Adipose tissue (tissue), 3 donors: ENCODE results near the gene INAVA. TPM values are rescaled to one million over a fixed set of nuclear protein-coding genes. Genes with fewer than 3 reads are reported as not detected.
"Not testable (repeated sequence)": the region's sequence is repeated elsewhere in the genome, so short reads cannot be mapped to it uniquely, and the experiment has no call there.

Experiments used
- H3K27ac ChIP-seq: one replicate; pipeline ENCODE4 v1.5.1; 2013; ENCODE audit warnings: low read depth, low read length
- WGBS, 3 donors: extraction: QIAGEN DNeasy Blood & Tissue Kit; methylation state at CpG; one replicate each; pipeline ENCODE4 v1.1.7; 2013; 5-methylcytosine and 5-hydroxymethylcytosine counted together
- polyA plus RNA-seq, 3 donors: library from polyadenylated mRNA; stranded (reverse); fragments of 200-250 nt; gene quantifications; one replicate each; pipeline ENCODE4 v1.2.3, GENCODE V29; 2013
- donor health status: healthy with polysubstance abuse.
- donor health status: Bipolar disorder and iron deficiency.
- donor health status: healthy.

The INAVA gene
- polyA plus RNA-seq, 3 donors = 0.34 to 11.4 (median 2.2) TPM

DNA sequence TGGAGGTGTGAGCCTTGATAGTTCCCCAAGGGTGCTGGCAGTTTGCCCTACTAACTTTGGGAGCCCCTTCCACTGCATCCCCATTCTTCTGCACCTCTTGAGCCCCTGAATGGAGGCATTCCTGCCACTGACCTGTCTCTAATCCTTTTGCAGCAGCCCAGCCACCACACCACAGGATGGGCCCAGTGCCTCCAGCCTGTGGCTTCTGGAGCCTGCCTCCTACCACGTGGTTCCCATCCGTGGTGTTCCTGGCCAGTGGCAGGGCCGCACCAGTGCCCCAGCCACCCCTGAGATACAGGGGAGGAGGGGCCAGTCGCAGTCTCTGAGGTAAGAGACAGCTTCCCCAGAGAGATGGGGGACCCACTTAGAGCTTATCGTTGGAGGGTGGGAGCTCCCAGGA, 14.4 kb downstream of the INAVA start:
- H3K27ac ChIP-seq = no peak overlapping the region
- 76 to 95% (median 88%) methylated on average over 5 of the region's 5 CpGs for WGBS, 3 donors

DNA sequence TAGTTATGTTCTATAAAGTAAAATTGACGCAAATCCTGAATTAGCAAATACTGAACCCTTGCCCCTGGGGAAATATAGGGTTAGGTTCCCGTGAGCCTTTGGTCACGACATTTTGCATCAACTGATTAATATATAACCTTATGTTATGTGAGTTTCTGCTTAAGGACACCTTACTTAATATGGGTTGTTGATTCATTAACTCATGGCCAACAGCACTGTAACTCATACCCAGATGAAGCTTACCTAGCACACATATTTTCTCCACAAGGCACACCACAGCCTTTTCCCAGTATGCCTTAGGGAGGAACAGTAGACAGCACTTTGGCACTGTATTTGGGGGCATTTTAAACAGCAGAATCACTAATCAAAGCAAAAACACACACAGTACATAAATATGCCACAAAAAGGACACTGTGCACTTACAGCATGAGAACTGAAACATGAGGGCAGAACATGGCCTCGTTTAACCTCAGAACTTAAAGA, 15.1 kb downstream of the INAVA start:
- 62 to 86% (median 79%) methylated on average over 4 of the region's 4 CpGs for WGBS, 3 donors
- H3K27ac ChIP-seq = no peak overlapping the region

DNA sequence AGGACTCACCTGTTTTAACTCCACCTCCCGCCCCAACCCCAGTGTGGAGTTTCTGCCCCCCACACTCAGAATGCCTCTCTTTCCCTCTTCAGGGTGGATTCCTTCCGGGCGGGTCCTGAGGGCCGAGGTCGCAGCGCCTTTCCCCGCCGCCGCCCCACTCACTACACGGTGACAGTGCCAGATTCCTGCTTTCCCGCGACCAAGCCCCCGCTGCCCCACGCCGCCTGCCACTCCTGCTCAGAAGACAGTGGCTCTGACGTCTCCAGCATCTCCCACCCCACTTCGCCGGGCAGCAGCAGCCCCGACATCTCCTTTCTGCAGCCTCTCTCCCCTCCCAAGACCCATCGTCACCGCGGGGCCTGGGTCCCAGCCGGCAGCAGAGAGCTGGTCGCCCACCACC, 16.7 kb downstream of the INAVA start:
- WGBS, 3 donors = 92 to 97% (median 93%) methylated on average over 23 to 24 of the region's 24 CpGs
- H3K27ac ChIP-seq = no peak overlapping the region

DNA sequence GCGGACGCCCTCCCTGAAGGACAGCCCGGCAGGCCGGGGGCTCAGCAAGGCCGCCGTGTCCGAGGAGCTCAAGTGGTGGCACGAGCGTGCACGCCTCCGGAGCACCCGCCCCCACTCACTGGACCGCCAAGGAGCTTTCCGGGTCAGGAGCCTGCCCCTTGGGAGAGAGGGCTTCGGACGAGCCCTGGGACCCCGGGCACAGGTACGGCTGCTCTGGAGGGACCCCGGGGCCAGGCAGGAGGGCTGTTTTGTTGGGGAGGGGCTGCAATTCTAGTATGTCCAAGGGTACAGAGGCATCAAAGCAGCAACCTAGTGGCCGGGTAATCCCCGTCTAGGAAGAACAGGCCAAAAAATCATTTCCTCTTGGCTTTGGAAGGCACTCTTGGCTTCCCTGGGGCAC, 17.2 kb downstream of the INAVA start:
- WGBS, 3 donors = 78 to 88% (median 84%) methylated on average over 7 to 10 of the region's 21 CpGs
- H3K27ac ChIP-seq = not testable (repeated sequence)

DNA sequence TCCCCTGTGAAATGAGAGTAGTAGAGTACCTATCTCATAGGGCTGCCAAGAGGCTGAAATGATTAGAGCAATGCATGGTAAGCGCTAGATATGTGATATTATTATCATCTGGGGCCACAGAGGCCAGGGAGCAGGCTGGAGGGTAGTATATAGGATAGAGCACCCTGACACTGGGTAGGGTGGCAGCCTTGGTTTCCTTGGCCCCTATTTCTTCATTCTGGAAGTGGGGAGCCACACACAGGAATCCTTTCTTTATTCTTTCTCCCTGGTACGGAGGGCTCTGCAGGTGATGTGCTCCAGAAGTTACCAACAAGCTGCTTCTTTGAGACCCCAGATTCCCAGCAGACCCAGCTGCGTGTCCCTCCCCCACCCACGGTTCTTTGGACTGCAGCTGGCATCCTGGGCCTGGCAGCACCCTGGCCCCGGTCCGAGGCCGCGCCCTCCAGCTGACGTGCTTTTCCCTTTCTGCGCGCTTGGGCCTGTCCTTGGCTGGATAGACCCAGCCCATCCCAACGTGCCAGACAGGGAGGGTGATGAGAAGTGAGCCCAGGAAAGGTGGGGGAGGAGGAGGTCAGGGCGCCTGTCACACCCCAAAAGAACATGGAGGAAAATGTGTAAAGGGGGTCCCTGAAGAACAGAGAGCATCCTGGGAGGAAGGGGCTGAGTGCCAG, 18.2 kb downstream of the INAVA start:
- 89 to 94% (median 90%) methylated on average over 13 of the region's 13 CpGs for WGBS, 3 donors
- H3K27ac ChIP-seq = no peak overlapping the region

DNA sequence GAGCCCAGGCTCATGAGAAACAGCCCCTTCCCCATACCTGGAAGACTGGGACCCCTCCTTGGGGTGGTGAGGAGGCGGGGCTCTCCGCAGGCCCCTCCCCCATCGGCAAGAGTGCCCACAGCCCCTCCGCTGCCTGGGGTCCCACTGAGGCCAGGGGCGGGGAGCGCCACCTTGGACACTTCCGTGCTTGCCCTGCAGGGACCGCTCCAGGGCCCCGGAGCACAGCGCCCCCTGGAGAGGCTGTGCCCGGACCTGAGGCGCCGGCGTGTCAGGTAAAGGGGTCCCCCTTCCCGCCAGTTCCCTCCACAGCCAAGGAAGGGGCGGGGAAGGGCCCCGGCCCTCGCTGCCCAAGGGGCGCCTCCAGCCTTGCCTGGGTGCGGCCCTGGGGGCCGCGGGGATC, 21.5 kb downstream of the INAVA start:
- H3K27ac ChIP-seq = no peak overlapping the region
- 39 to 67% (median 49%) methylated on average over 15 to 22 of the region's 22 CpGs for WGBS, 3 donors

DNA sequence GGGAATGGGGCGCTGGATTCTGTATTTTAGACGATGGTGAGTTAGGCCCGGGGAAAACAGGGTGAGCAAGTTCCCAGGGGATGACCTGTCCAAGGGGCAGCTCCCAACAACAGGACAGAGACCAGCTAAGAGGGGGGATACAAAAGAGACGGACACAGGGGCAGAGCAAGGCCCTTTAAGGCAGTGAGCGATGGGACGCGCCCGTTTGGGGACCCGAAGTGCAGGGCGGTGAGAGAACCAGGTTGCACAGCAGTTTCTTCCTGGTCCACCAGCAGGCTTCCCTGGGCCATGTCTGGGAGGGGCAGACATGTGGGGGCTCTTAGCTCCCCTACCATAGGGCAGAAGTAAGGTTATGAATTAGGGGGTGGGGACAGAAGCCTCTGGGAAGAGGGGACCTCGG, 22.0 kb downstream of the INAVA start:
- 79 to 83% (median 79%) methylated on average over 11 of the region's 11 CpGs for WGBS, 3 donors

DNA sequence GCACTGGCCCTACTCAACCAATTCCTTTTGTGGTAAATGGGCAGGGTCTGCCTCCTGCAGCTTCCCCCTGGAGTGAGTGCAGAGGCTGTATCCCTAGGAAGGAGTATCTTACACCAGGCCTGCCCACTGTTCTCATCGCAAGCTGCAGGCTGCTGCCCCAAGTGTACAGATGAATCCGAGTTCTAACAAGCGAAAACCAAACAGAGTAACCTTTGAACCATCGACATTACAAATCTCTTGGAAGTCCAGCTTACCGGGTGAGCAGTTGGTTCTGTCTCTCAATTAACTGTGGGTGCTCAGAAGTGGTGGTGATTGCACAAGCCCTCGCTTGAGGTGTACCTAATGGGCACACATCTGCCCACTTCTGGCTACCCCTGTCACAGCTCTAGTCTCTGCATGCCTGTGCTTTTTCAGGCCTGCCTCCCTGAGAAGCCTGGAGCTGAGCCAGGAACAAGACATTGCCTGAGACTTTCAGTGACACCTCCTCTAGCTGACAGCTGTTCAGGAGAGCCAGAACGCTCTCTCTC, 22.7 kb downstream of the INAVA start:
- no peak overlapping the region for H3K27ac ChIP-seq
- WGBS, 3 donors = 74 to 83% (median 78%) methylated on average over 6 to 7 of the region's 7 CpGs

More for the DNA sequence above, 22.0 kb downstream of the INAVA start:
- H3K27ac ChIP-seq = no peak overlapping the region

DNA sequence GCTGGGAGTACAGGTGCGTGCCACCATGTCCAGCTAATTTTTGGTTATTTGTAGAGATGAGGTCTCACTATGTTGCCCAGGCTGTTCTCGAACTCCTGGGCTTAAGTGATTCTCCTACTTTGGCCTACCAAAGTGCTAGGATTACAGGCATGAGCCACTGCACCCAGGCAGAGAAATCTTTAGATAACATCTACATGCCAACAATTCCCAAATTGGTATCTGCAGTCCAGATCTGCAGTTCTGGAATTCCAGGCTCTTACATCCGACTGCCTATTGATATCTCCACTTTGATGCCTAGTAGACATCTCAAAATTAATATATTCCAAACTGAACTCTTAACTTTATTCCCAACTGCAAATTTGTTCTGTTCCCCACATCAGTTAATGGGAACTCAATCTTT, 23.3 kb downstream of the INAVA start:
- no peak overlapping the region for H3K27ac ChIP-seq
- WGBS, 3 donors = 94 to 99% (median 96%) methylated on average over 3 of the region's 3 CpGs

DNA sequence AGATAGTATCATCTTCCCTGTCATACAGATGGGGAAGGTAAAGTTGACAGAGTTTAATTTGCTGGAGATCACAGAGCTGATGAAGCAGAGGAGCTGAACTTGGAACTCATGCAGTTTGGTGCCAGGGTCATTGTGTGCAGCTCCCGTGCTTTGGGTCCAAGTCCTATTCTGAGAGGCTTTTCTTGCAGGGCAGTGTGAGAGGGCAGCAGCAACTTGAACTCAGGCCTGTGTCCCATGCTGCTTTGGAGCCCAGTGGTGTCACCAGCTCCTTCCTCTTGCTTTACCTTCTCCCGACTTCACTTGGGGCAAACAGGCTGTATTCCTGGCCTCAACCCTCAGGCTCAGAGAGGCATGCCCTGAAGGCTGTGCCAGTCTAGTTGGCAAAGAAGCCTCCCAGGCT, 24.7 kb downstream of the INAVA start:
- 79 to 92% (median 88%) methylated on average over 2 of the region's 2 CpGs for WGBS, 3 donors
- H3K27ac ChIP-seq = no peak overlapping the region

DNA sequence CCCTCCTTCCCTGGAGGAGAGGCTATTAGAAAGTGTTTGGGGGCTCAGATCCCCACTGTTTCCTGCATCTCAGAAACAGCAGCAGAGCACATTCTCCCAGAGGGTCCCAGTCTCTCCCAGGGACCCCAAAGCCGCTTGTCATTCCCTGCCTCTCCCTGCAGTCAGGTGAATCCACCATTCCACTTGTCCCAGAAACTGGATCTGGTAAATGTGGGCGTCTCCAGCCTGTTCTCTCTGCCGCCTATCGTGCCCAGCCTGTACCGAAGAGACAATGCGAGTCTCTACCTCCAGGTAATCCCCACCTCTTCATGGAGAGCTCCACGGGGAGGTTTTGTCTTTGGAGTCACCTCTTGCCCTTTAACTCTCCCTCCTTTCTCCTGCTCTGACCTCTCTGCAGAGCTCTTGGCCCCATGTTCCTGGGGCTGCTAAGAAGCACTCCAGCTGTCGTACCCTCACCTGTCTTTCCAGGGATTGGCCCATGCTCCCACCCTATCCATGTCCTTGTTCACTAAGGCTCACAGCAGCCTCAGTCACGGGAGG, 26.9 kb downstream of the INAVA start:
- WGBS, 3 donors = 83 to 87% (median 86%) methylated on average over 9 of the region's 9 CpGs
- no peak overlapping the region for H3K27ac ChIP-seq

DNA sequence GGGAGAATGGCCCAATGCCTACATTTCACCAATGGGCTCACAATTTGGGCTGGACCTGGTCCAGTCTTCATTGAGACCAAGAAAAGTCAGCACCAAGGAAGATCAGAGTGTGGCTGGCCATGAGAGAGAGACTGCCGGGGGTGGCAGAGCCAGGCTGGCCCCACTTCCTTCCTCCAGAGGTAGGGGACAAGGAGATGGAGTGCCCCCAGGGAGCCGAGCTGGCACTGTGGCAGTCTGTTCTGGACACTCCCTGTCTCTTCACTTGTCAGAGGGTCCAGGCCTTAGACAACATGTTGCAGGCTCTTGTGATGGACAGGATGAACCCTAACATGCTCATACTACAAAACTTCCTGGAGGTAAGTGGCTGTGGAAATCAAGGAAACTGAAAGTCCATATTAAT, 27.7 kb downstream of the INAVA start:
- H3K27ac ChIP-seq = no peak overlapping the region
- WGBS, 3 donors = 50 to 68% (median 59%) methylated on average over 2 of the region's 2 CpGs

DNA sequence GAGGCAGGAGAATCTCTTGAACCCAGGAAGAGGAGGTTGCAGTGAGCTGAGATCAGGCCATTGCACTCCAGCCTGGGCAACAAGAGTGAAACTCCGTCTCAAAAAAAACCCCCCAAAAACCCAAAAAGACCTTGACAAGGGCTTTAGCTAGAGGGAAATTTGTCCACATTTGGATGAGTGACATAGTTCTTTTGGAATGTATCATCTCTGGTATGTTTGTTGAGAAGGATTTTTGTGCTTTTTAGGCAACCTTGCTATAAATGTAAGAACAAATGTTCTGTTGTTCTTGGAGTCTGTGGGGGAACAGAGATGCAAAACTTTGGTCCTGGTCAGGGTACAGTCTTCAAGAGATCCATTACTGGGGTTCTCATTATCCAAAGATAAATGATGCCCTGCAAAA, 28.9 kb downstream of the INAVA start:
- WGBS, 3 donors = 84 to 95% (median 85%) methylated on average over 1 of the region's 1 CpG

DNA sequence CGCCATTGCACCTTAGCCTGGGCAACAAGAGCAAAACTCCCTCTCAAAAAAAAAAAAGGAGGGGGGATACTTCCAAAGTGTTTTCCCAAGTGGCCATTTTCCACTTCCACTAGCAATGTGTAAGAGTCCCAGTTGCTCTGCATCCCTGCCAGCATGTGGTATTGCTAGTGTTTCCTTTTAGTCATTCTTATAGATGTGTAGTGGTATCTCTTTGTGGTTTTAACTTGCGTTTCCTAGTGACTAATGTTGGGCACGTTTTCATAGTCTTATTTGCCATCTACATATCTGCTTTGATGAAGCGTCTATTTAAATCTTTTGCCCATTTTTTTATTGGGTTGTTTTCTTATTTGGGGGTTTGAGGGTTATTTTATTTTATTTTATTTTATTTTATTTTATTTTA, 31.1 kb downstream of the INAVA start:
- WGBS, 3 donors = 62 to 86% (median 66%) methylated on average over 4 of the region's 4 CpGs
- H3K27ac ChIP-seq = no peak overlapping the region

More for the DNA sequence above, 28.9 kb downstream of the INAVA start:
- no peak overlapping the region for H3K27ac ChIP-seq

DNA sequence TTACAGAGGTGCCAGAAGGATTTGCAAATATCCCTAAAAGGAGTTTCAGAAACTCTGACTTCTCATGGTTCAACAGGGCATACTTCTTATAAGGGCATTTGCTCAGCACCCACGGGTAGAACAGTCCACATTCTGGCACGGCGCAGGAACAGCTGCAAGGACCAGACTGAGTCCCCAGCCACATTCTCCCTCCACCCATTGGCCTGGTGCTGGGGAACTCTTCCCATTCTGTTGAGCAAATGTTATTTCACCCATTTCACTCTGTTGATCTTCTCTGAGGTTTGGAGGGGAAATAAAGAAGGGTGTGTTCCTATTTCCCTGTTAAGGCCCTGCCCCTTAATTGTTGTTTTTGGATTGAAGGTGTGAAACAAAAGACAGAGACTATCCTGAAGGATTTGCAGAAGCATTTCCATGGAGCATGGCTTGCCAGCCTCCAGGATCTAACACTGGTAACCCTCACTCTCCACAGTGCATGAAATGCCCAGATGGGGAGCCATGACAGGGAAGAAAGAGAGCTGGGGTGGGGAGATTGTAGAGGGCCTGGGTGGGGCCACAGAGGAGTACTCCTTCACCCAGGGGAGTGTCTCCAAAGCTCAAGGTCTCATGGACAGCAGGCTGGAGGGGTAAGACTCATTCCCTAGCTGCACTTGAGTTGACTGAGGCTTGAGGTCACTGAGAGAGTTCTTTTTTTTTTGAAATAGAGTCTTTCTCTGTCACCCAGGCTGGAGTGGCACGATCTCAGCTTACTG, 35.0 kb downstream of the INAVA start:
- no peak overlapping the region for H3K27ac ChIP-seq
- 77 to 85% (median 83%) methylated on average over 4 of the region's 4 CpGs for WGBS, 3 donors

DNA sequence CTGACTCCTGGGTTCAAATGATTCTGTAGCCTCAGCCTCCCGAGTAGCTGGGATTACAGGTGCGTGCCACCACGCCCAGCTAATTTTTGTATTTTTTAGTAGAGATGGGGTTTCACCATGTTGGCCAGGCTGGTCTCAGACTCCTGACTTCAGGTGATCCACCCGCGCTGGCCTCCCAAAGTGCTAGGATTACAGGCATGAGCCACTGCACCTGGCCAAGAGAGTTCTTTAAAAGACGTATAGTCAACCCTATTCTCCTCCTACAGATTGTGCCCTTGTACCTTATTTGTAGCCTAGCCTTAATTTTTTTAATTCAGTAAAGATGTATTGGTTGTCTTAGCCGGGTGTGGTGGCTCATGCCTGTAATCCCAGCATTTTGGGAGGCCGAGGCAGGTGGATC, 35.6 kb downstream of the INAVA start:
- WGBS, 3 donors = 84 to 95% (median 89%) methylated on average over 8 of the region's 8 CpGs
- H3K27ac ChIP-seq = not testable (repeated sequence)

DNA sequence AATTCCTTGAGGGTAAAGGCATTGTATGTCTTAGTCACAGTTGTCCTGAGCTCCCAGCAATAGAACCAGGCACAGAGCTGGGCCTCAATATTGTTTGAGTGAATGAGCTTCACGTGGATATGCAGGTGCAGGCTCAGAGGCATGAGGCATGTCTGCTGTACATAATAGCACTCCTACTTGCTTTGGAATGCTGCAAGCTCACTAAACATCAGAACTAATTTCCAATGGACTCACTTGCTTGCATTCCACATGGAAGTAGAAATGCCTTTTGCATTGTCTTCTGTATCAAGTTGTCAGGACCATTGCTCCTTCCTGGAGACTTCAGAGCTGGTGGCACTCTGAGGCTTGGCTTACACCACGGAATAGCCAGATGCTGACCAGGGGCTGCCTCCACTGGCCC, 37.1 kb downstream of the INAVA start:
- no peak overlapping the region for H3K27ac ChIP-seq
- 85 to 91% (median 86%) methylated on average over 2 of the region's 2 CpGs for WGBS, 3 donors

DNA sequence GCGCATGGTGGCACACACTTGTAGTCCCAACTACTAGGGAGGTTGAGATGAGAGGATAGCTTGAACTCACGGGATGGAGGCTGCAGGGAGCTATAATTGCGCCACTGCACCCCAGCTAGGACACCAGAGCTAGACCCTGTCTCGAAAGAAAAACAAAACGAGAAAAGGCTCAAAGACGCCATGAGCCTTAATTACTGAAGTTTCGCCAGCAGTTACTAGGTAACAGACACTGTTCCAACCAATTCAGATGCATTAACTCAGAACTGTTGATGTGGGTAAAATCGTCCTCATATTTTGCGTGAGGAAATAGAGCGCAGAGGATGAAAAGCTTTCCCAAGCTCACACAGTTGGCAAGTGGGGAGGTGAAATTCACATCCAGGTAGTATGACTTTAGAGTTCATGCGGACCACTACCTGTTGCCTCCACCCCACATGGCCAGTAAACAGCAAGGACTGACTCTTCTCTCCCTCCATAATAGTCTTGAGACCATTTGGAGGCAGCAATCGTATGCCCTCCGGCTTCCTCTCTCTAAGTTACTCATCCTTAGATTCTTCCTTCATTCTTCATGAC, 40.1 kb downstream of the INAVA start:
- 93 to 95% (median 94%) methylated on average over 13 of the region's 13 CpGs for whole genome bisulfite sequencing, 3 donors
- H3K27ac ChIP-seq = no peak overlapping the region
